GM21825 (cell line): Measurements from ENCODE around the gene C2CD4D.

Source experiments
- ATAC-seq: cut with Tn5 transposase; IDR thresholded peaks from one replicate; pipeline ENCODE4 v1.9.1; 2021; ENCODE audit warnings: mild to moderate bottlenecking, moderate library complexity; ENCODE audit not compliant: unreplicated experiment

The C2CD4D gene

GRCh38 chr1:151815716-151816327, 23.8 kb downstream of the C2CD4D start:
- no peak for ATAC-seq

DNA sequence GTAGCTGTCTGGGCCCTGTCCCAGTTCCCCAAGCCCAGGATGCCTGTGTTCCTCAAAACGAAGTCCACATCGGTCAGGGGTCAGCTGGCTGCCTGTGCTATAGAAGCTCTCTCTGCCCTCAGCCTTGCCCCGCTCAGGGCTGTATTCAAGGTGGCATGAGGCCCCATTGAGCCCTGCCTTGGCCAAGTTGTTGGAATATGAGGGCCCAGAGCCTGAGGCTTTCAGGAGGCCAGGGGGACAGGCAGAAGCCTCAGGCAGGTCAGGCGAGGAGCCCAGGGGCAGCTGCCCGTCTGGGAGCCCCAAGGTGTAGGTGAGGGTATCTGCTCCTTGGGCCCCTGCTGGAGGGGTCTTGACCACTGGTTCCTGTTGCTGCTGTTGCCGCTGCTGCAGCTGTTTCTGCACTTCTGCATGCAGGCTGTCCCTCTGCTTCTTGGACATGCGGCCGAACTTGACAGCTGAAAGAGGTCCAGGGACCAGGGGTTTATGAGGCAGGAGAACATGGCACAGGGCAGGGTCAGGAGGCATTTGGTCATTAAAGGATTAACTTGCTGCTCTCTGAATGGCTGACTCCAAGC, 24.6 kb downstream of the C2CD4D start:
- ATAC-seq = no peak

GRCh38 chr1:151814426-151814825, 25.2 kb downstream of the C2CD4D start:
- ATAC-seq = no peak

GRCh38 chr1:151813271-151813977, 26.2 kb downstream of the C2CD4D start:
- ATAC-seq = no peak

- no peak for ATAC-seq
Measured at GRCh38 chr1:151811181-151811580, 28.4 kb downstream of the C2CD4D start.

- ATAC-seq = no peak
Measured at GRCh38 chr1:151809985-151810556, 29.5 kb downstream of the C2CD4D start.

- ATAC-seq = no peak
Measured at GRCh38 chr1:151809290-151809984, 30.2 kb downstream of the C2CD4D start.

- no peak for ATAC-seq
Measured at GRCh38 chr1:151807766-151808165, 31.9 kb downstream of the C2CD4D start.

DNA sequence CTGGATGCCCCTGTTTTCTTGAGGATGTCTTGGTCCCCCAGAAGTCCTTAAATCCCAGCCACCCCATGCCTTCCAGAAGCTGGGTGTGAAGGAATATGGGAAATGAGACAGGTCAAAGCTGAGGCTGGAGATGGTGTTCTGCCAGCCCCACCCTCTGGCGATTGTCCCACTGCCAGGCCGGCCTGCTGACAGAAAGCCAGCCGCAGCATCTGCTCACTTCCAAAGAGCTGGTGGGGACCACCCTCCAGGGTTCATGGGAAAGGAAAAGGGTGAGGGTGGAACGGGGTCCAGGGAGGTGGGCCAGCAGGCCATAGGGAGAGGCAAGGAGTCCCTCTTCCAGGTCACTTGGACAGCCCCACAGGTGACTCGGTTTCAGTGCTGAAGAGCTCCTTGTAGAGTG, 32.5 kb downstream of the C2CD4D start:
- ATAC-seq = no peak

GRCh38 chr1:151806170-151806569, 33.5 kb downstream of the C2CD4D start:
- ATAC-seq = no peak

GRCh38 chr1:151805066-151805820, 34.4 kb downstream of the C2CD4D start, which contains the start of gene LINGO4:
LINGO4 (minus strand) TSS chr1:151805419; CDS start chr1:151802704, 2,715 bp downstream.
- ATAC-seq = no peak

DNA sequence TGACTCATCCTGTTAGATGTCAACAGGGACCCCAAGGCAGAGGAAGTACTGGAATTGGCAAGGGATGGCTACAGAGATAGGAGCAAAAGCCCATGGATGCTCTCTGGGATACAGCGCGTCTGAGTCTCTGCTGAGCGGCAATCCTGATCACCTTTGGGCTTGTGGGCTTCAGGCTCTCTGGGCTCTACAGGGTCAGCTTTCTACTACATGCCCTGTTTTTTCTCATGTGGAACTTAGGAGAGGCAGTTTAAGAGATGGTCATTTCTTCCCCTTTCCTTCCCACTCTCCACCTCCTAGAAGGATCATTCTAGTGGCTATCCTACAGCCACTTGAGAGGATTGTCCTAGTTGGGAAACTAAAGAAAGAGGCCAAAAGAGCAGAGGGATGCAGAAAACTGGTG, 35.7 kb downstream of the C2CD4D start:
- no peak for ATAC-seq

DNA sequence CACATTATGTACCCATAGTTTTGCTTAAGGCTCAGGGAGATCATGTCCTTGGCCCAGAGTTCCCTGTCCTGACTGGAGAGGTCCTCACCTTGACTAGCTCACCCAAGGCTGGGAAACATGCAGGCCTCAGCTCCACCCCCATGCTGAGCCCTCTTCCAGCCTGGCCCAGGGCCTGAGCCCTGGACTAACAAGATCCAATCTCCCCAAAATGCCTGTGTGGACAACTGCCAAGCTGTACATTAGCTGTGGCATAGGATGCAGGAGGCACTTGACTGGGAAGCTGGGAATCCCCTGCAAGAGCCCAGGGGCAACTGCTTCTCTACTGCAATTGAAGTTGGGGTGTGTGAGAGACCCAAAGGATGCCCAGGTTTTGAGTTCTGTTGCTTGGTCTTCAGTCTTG, 36.5 kb downstream of the C2CD4D start:
- no peak for ATAC-seq

GRCh38 chr1:151802372-151802771, 37.2 kb downstream of the C2CD4D start:
- no peak for ATAC-seq

DNA sequence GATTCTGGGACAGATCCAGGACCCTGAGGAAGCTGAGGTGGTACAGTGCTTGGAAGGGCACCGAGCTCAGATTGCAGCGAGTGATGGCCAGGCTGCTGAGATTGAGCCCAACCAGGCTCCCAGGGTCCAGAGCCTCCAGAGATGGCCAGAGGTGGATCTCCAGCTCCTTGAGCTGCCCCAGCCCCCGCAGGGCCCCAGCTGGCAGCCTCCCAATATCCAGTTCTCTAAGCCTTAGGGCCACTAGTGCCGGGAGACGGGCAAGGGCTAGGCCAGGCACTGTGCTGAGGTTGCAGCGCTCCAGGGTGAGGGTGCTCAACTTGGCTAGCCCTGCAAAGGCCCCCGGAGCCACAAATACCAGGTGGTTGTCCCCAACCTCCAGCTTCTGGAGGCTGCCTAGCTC, 37.8 kb downstream of the C2CD4D start:
- ATAC-seq = no peak

DNA sequence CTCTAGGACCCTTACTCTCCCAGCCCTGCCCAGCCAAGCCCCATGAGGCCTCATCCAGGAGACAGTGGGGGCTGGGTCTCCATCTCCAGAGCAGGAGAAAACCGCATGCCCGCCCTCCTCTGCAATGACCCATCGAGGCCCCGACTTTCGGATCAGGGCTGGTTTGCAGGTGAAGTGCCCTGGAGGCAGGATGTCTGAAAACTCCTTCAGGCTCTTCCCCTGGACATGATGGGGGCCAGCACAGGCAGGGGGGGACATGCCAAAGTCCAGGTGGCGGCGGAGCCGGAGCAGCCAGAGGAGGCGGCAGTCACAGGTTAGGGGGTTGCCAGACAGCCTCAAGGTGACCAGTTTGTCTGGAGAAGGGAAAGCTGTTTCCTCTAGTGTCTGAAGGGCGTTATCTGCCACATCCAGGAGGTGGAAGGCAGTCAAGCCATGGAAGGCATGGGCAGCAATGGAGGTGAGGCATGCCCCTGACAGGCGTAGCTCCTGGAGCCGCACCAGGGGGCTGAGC, 38.3 kb downstream of the C2CD4D start:
- no peak for ATAC-seq

- no peak for ATAC-seq
Measured at GRCh38 chr1:151800830-151801229, 38.8 kb downstream of the C2CD4D start.

DNA sequence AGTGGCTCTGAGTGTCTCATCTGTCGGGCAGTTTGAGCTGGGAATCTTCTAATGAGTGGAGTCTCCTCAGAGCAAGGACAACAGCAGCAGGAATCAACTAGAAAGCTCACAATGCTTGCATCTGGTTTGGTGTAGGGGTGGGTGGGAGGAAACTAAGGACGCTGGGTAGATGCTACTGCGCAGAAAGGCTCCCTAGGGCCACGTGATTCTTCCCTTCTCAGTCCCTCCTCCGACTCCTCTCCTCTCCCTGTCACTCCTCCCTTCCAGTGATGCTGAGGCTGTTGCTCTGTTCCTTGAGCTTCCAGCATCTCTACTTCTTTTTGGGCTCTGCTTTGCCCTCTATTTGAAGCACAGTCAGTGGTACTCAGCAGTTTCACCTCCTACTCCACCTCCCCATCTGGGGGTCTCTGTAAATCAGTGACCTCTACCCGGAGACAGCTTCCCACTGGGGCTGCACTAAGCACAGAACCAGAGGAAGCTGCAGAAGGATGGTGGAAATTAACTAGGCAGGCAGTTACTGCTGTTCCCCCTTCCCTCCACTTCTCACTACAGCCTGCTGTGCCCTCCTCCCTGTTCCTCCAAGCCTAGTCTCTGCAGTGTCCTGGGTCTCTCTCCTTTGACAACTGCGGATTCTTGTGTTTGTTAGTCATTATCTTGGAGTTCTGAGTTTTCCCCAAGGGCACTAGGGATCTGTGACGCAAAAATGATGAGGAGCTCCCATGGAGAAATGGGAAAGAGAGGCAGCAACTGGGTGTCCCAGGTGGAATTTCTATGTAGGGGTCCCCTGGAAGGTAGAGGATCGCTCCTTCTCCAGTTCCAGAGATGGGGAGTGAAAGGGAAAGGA, 40.2 kb downstream of the C2CD4D start:
- ATAC-seq = no peak

- ATAC-seq = no peak
Measured at GRCh38 chr1:151798571-151798970, 41.0 kb downstream of the C2CD4D start.
